ENCODE data around the gene C3orf62. TPM values are rescaled to one million over a fixed set of nuclear protein-coding genes. Genes with fewer than 3 reads are reported as not detected.

Gene C3orf62
- polyA plus RNA-seq, 1 of the 3 experiments (the other 2 are of a cell fraction): 4.2 TPM

GRCh38 chr3:49238274-49239127, 38.5 kb downstream of the C3orf62 start:
- Histone ChIP-seq H3K9ac (no peak overlapping the region), H3K4me3 (ENCODE audit: low read depth in 2 of 2, low read length in 1 of 2) (no peak overlapping the region), H3K9me3 (peaks cover 3% of the 10 kb centered on the region; the same call in 1 of the 2 replicates), H3K4me1 (ENCODE audit: control insufficient read depth in 1 of 2, insufficient read depth in 2 of 2, low read depth in 1 of 2, low read length in 1 of 2) (no peaks in the 10 kb centered on the region), H4K20me1 (ENCODE audit: insufficient read depth) (no peaks in the 10 kb centered on the region), H3K27ac (ENCODE audit: low read depth in 2 of 2, low read length in 1 of 2) (no peak overlapping the region), H2AFZ (ENCODE audit: low read depth) (no peak overlapping the region), H3K36me3 (replicated peaks in 1 of 2; ENCODE audit: control insufficient read depth in 1 of 2, insufficient read depth in 2 of 2, low read length in 1 of 2) (no peaks in the 10 kb centered on the region), H3K79me2 (ENCODE audit: insufficient read depth) (no peaks in the 10 kb centered on the region), H3K9me2 (no peaks in the 10 kb centered on the region), H3F3A (replicated peaks; ENCODE audit: insufficient read depth) (no peaks in the 10 kb centered on the region), H3K4me2 (no peak overlapping the region), H3K27me3 (ENCODE audit: insufficient read depth) (no peaks in the 10 kb centered on the region)
- ChIA-PET POLR2A (no interaction called here), CTCF (no interaction called here)
- DNase-seq: no peak
- no peak for TF ChIP-seq FOXM1 (IDR thresholded peaks at IDR 0.05; ENCODE audit: low read depth)
- no peak for TF ChIP-seq RCOR1 (IDR thresholded peaks at IDR 0.05; ENCODE audit: low read length)
- TF ChIP-seq RXRA (IDR thresholded peaks at IDR 0.05; ENCODE audit: borderline replicate concordance, low read depth): no peak
- 62% methylated on average over 9 of the region's 9 CpGs for WGBS (ENCODE audit: low lambda C conversion rate)

DNA sequence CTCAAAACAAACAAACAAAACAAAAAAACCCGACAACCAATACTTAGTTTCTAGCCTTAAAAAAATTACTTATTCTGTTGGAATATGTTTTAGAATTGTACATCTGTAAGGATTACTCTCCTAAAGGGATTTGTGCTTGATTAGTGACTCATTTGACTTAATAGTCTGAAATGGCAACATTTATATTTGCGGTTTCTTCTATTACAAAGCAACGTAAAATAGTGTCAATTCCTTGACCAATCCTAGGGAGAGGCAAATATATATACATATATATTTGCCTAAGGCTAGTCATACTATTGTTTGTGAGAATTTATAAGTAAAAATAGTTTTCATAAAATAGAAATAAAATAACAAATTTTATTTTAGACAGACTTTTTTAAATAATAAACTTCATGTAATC, 39.7 kb downstream of the C3orf62 start:
- Histone ChIP-seq H3K9ac (no peak overlapping the region), H3K36me3 (replicated peaks in 1 of 2; ENCODE audit: control insufficient read depth in 1 of 2, insufficient read depth in 2 of 2, low read length in 1 of 2) (no peaks in the 10 kb centered on the region), H3K27me3 (ENCODE audit: insufficient read depth) (no peaks in the 10 kb centered on the region), H3K4me2 (no peak overlapping the region), H3K79me2 (ENCODE audit: insufficient read depth) (no peaks in the 10 kb centered on the region), H3K4me1 (ENCODE audit: control insufficient read depth in 1 of 2, insufficient read depth in 2 of 2, low read depth in 1 of 2, low read length in 1 of 2) (no peaks in the 10 kb centered on the region), H3K27ac (ENCODE audit: low read depth in 2 of 2, low read length in 1 of 2) (no peak overlapping the region), H4K20me1 (ENCODE audit: insufficient read depth) (no peaks in the 10 kb centered on the region), H3F3A (replicated peaks; ENCODE audit: insufficient read depth) (no peaks in the 10 kb centered on the region), H2AFZ (ENCODE audit: low read depth) (no peak overlapping the region), H3K9me2 (no peaks in the 10 kb centered on the region), H3K9me3 (peaks cover 7% of the 10 kb centered on the region; the same call in 1 of the 2 replicates), H3K4me3 (ENCODE audit: low read depth in 2 of 2, low read length in 1 of 2) (no peak overlapping the region)
- POLR2A ChIA-PET: no interaction called here
- DNase-seq: no peak
- TF ChIP-seq TCF12 (IDR thresholded peaks at IDR 0.05) (no peak), IRF3 (IDR thresholded peaks at IDR 0.05; ENCODE audit: low read depth, low read length) (no peak), MEF2A (IDR thresholded peaks at IDR 0.05; ENCODE audit: borderline replicate concordance, low read depth) (no peak), POLR2AphosphoS5 (IDR thresholded peaks at IDR 0.05; ENCODE audit: low read depth, low read length) (no peak), TEAD4 (IDR thresholded peaks at IDR 0.05; ENCODE audit: borderline replicate concordance, insufficient read depth) (no peak), EZH2phosphoT487 (IDR thresholded peaks at IDR 0.05; ENCODE audit: borderline replicate concordance, low read depth) (no peak), YY1 (IDR thresholded peaks at IDR 0.05; ENCODE audit: low read depth) (no peak), NRF1 (IDR thresholded peaks at IDR 0.05; ENCODE audit: low read depth, low read length) (no peak), RFX5 (IDR thresholded peaks at IDR 0.05; ENCODE audit: low read length) (no peak), SIN3A (IDR thresholded peaks at IDR 0.05; ENCODE audit: borderline replicate concordance, low read depth, low read length) (no peak), FOSL2 (IDR thresholded peaks at IDR 0.05; ENCODE audit: borderline replicate concordance, low read depth) (no peak)
- CTCF ChIA-PET: no interaction called here
- WGBS (ENCODE audit: low lambda C conversion rate): 77% methylated on average over 3 of the region's 3 CpGs

All from SK-N-SH (cell line).